Uterus (tissue), 4 donors: ENCODE data around the gene TRABD2B. TPM values are rescaled to one million over a fixed set of nuclear protein-coding genes. Genes with fewer than 3 reads are reported as not detected.

Experiments
- DNase-seq, 2 donors: peaks; one replicate each; pipeline ENCODE4 v3.0.0-alpha.2; 2019 to 2020
- H3K27ac ChIP-seq, 2 donors: fragments of 200-600 bp; sonication (generic); 1 replicate in 1 of 2; 2 replicates in 1 of 2; pipeline ENCODE4 v1.5.1; 2016 to 2018
- H3K27me3 ChIP-seq, 2 donors: fragments of 200-600 bp; sonication (generic); one replicate each; pipeline ENCODE4 v1.5.1; 2018 to 2019; ENCODE audit warnings: control low read depth in 1 of 2
- H3K36me3 ChIP-seq, 2 donors: fragments of 200-600 bp; sonication (generic); one replicate each; pipeline ENCODE4 v1.5.1; 2019; ENCODE audit warnings: control low read depth in 1 of 2
- H3K4me1 ChIP-seq, 2 donors: fragments of 200-600 bp; sonication (generic); one replicate each; pipeline ENCODE4 v1.5.1; 2018 to 2019; ENCODE audit warnings: control low read depth in 1 of 2
- H3K4me3 ChIP-seq, 2 donors: fragments of 200-600 bp; sonication (generic); 1 replicate in 1 of 2; 2 replicates in 1 of 2; pipeline ENCODE4 v1.5.1; 2018 to 2019; ENCODE audit warnings: mild to moderate bottlenecking in 1 of 2
- H3K9me3 ChIP-seq, 2 donors: fragments of 200-600 bp; sonication (generic); one replicate each; pipeline ENCODE4 v1.5.1; 2019; ENCODE audit warnings: control low read depth in 1 of 2
- POLR2A ChIP-seq, 2 donors: fragments of 450-650 bp; IDR thresholded peaks; one replicate each; pipeline ENCODE4 v1.6.1; 2016; ENCODE audit warnings: antibody characterized with exemption in 2 of 2, mild to moderate bottlenecking in 1 of 2, moderate library complexity in 1 of 2
- intact Hi-C: fragments of 100-400 bp; cut with DNase I; formaldehyde crosslinking; loops from one replicate; pipeline ENCODE4 v1.15.1; 2023; ENCODE audit warnings: low total_unique reads
- total RNA-seq, 4 donors: library from RNA; depleted of rRNA in 3 of 4; stranded (reverse); fragments of >200 nt in 3 of 4; gene quantifications; one replicate each; pipeline versions ENCODE4 v1.1.0 to v1.2.4, GENCODE V29; 2014 to 2023
- TF ChIP-seq, protein P1 (sequence below), 4 experiments: fragments of 200-600 bp in 2 of 4; fragments of 450-650 bp in 2 of 4; sonication (generic) in 2 of 4; IDR thresholded peaks; one replicate each; pipeline ENCODE4 v1.5.1; 2016 to 2019; ENCODE audit warnings: antibody characterized with exemption in 4 of 4, mild to moderate bottlenecking in 2 of 4, moderate library complexity in 1 of 4
- donor health status: DM: yes; HTN: yes; CAD: no.

The TRABD2B gene
- total RNA-seq, 4 donors from 2014 or later, result under 0.01 to 1.6 (median 1.0) TPM

DNA sequence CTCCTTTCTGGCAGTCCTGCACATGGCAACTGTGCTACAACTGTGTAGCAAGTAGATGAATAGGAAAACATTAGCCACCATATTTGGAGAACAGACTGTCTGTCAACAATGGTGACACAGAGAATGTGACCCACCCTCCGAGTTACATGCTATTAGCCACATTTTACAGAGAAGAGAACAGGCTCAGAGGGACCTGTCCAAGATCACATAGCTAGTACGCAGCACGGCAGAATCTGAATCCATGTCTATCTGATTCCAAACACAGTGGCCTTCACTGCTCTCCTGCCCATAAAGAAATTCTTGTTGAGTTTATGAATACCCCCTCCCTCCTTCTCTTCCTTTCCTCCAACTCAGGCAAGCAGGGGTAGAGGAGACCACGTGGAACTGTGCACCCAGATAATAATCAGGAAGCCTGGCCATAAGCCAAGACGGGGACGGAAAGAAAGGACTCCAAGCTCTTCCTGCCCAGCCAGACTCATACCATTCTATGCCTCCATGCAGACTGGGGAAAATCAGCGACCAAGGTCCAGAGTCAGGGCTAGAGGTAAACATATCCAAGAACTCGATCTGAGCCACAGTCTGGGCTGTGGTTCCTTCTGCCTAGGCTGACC lies 78.8 kb downstream of the TRABD2B start:
- Histone ChIP-seq H3K9me3 (no peaks in the 10 kb centered on the region), H3K36me3 (no peaks in the 10 kb centered on the region), H3K27ac (no peak overlapping the region), H3K4me3 (no peak overlapping the region), H3K4me1 (no peaks in the 10 kb centered on the region), H3K27me3 (no peaks in the 10 kb centered on the region)
- no peak for DNase-seq
- intact Hi-C loops, result no loop called here
- TF ChIP-seq POLR2A (IDR thresholded peaks at IDR 0.05), result no peak
- TF ChIP-seq, protein P1, sequence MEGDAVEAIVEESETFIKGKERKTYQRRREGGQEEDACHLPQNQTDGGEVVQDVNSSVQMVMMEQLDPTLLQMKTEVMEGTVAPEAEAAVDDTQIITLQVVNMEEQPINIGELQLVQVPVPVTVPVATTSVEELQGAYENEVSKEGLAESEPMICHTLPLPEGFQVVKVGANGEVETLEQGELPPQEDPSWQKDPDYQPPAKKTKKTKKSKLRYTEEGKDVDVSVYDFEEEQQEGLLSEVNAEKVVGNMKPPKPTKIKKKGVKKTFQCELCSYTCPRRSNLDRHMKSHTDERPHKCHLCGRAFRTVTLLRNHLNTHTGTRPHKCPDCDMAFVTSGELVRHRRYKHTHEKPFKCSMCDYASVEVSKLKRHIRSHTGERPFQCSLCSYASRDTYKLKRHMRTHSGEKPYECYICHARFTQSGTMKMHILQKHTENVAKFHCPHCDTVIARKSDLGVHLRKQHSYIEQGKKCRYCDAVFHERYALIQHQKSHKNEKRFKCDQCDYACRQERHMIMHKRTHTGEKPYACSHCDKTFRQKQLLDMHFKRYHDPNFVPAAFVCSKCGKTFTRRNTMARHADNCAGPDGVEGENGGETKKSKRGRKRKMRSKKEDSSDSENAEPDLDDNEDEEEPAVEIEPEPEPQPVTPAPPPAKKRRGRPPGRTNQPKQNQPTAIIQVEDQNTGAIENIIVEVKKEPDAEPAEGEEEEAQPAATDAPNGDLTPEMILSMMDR (IDR thresholded peaks at IDR 0.05), result no peak

DNA sequence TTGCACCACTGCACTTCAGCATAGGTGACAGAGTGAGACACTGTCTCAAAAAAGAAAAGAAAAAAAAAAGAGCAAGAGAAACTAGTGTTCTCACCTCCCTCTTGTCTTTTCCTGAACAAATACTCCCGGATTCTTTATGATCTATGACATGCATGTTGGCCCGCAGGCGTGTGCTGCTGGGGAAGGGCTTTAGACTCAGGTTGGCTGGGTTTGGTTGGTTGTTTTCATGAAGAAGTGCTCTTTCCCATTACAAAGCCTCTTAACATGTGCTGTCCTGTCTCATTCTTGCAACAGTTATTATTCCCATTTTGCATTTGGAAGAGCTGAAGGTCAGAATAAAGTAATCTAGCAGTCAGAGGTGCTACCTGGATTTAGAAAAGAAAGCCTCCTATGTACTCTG lies 79.5 kb downstream of the TRABD2B start:
- no peak for TF ChIP-seq POLR2A (IDR thresholded peaks at IDR 0.05)
- TF ChIP-seq, protein P1 (IDR thresholded peaks at IDR 0.05), result no peak
- intact Hi-C loops, result no loop called here
- no peaks in the 10 kb centered on the region for H3K27me3 ChIP-seq

DNA sequence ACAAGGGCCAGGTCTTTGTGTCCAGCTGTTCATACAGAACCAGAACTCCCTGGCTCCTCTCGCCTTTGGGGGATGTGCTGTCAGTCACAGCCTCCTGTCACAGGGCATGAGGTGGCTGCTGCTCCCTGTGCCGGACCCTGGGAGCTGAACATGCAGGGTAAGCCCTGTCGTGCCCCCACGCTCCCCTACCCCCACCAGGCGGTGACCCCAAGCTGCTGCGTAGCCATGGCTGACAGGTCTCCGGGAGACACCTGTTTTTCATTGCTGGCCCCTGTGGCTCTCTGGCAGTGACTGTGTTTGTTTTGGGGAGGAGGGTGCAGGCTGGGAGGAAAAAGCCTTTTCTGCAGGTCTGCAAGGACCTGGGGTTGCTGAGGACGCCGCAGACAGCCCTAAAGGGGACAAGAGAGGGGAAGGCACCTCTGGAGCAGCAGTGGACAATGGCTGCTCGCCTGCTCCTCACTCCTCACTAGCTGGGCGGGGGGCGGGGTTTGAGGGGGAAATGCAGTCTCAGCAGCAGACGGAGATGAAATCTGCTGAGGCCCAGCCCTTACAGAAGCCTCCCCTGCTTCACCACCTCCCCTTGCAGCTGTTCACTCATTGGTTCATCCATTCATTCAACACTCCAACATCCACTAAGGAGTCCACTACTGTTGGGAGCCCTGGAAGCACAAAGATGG lies 81.4 kb downstream of the TRABD2B start:
- Histone ChIP-seq H3K4me1 (no peaks in the 10 kb centered on the region), H3K36me3 (no peaks in the 10 kb centered on the region), H3K9me3 (no peaks in the 10 kb centered on the region), H3K4me3 (no peak overlapping the region), H3K27me3 (no peaks in the 10 kb centered on the region), H3K27ac (no peak overlapping the region)
- intact Hi-C loops, result no loop called here
- TF ChIP-seq POLR2A (IDR thresholded peaks at IDR 0.05), result no peak
- TF ChIP-seq, protein P1 (IDR thresholded peaks at IDR 0.05), result no peak
- DNase-seq, result no peak

More for the DNA sequence above, 79.5 kb downstream of the TRABD2B start:
- no peaks in the 10 kb centered on the region for H3K9me3 ChIP-seq
- H3K4me1 ChIP-seq, result no peaks in the 10 kb centered on the region
- H3K27ac ChIP-seq, result no peak overlapping the region
- DNase-seq, result no peak
- H3K4me3 ChIP-seq, result no peak overlapping the region
- H3K36me3 ChIP-seq, result no peaks in the 10 kb centered on the region

DNA sequence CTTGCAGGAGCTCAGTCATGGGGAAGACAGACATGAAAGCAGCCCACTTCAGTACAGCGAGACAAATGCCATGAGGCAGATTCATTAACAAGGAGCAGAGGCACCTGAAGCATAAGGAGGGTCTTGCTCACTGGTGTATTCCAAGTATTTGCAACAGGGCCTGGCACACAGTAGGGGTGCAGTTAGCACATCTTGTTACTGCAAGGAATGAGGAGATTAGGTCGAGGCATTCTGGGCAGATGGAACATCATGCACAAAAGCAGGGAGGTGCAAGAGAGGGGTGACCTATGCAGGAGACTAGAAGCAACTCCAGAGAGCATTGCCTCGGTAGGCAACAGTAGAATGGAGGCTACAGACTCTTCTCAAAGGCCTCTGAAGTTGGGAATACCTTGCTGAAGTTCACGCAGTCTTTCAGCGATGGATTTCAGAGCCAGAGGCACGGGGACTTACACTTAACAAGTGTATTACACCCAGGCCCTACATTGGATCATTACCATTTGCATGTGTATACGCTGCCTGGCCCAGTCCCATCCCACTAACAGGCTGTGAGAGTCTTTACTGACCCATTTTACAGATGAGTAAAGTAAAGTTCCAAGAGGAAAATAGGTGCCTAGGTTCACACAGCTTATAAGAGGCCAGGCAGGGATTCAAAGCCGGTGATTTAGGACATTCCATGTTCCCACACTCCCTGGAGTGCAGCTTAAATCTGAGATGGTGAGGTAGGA lies 82.1 kb downstream of the TRABD2B start:
- no peak for TF ChIP-seq POLR2A (IDR thresholded peaks at IDR 0.05)
- TF ChIP-seq, protein P1 (IDR thresholded peaks at IDR 0.05), result no peak
- intact Hi-C loops, result no loop called here

More for the DNA sequence above, 82.1 kb downstream of the TRABD2B start:
- Histone ChIP-seq H3K4me1 (no peaks in the 10 kb centered on the region), H3K36me3 (no peaks in the 10 kb centered on the region), H3K27ac (no peak overlapping the region), H3K4me3 (no peak overlapping the region), H3K27me3 (no peaks in the 10 kb centered on the region), H3K9me3 (no peaks in the 10 kb centered on the region)
- no peak for DNase-seq
